Natural killer cell (primary cell): Measurements from ENCODE around the gene PLXNB1. TPM values are rescaled to one million over a fixed set of nuclear protein-coding genes. Genes with fewer than 3 reads are reported as not detected.
"Not testable (repeated sequence)": the region's sequence is repeated elsewhere in the genome, so short reads cannot be mapped to it uniquely, and the experiment has no call there.

Experiments
- ATAC-seq, 3 donors: fragments of 150-1000 bp in 2 of 3; fragments of 200-7000 bp in 1 of 3; cut with Tn5 transposase; 1 replicate in 1 of 3; 2 replicates in 2 of 3; pipeline ENCODE4 v1.10.0; 2021; ENCODE audit warnings: mild to moderate bottlenecking in 2 of 3, moderate library complexity in 2 of 3
- DNase-seq, 2 donors: peaks; one replicate each; pipeline versions ENCODE4 v3.0.0 to v3.0.0-alpha.2; 2013 to 2021; ENCODE audit warnings: mixed read lengths in 1 of 2
- H3K27ac ChIP-seq: one replicate; pipeline ENCODE4 v1.5.1; 2013; ENCODE audit warnings: mild to moderate bottlenecking, low read length
- H3K27me3 ChIP-seq: one replicate; pipeline ENCODE4 v1.6.1; 2013; ENCODE audit warnings: low read length; ENCODE audit not compliant: control insufficient read depth, insufficient read depth
- H3K36me3 ChIP-seq: one replicate; pipeline ENCODE4 v1.6.1; 2013; ENCODE audit warnings: low read length; ENCODE audit not compliant: control insufficient read depth, insufficient read depth
- H3K4me1 ChIP-seq: one replicate; pipeline ENCODE4 v1.6.1; 2013; ENCODE audit warnings: low read length; ENCODE audit not compliant: control insufficient read depth, insufficient read depth
- H3K4me3 ChIP-seq: one replicate; pipeline ENCODE4 v1.5.1; 2013; ENCODE audit warnings: low read length
- H3K9me3 ChIP-seq: one replicate; pipeline ENCODE4 v1.6.1; 2013; ENCODE audit warnings: low read length; ENCODE audit not compliant: control insufficient read depth, insufficient read depth
- H3K27ac Mint-ChIP-seq, 2 donors: one replicate each; pipeline ENCODE4 v1.8.0; 2022; ENCODE audit warnings: mild to moderate bottlenecking in 2 of 2, mixed read lengths in 2 of 2, moderate library complexity in 1 of 2
- H3K27me3 Mint-ChIP-seq, 2 donors: one replicate each; pipeline ENCODE4 v1.8.0; 2022; ENCODE audit warnings: low read depth in 2 of 2, mixed read lengths in 2 of 2
- H3K36me3 Mint-ChIP-seq: one replicate; pipeline ENCODE4 v1.8.0; 2022; ENCODE audit warnings: mixed read lengths
- H3K4me1 Mint-ChIP-seq, 2 donors: one replicate each; pipeline ENCODE4 v1.8.0; 2022; ENCODE audit warnings: mixed read lengths in 2 of 2
- H3K4me3 Mint-ChIP-seq: one replicate; pipeline ENCODE4 v1.8.0; 2022; ENCODE audit warnings: mild to moderate bottlenecking, moderate library complexity, mixed read lengths
- H3K9me3 Mint-ChIP-seq, 2 donors: one replicate each; pipeline ENCODE4 v1.8.0; 2022; ENCODE audit warnings: mixed read lengths in 2 of 2
- WGBS: methylation state at CpG from one replicate; pipeline ENCODE4 v1.1.7; 2013; ENCODE audit warnings: missing lambda C conversion rate; ENCODE audit not compliant: insufficient coverage; 5-methylcytosine and 5-hydroxymethylcytosine counted together
- intact Hi-C: fragments of 100-400 bp; cut with micrococcal nuclease; formaldehyde crosslinking; loops from one replicate; pipeline ENCODE4 v1.14.2; 2022
- total RNA-seq, 4 donors: library from RNA; stranded (reverse); fragments of 120-200 nt in 1 of 4; gene quantifications; one replicate each; pipeline versions ENCODE4 v1.2.3 to v1.2.4, GENCODE V29; 2013 to 2022
- TF ChIP-seq, protein P1 (sequence below): fragments of 200-600 bp; IDR thresholded peaks from one replicate; pipeline ENCODE4 v1.8.0; 2022; ENCODE audit warnings: antibody characterized with exemption

Gene PLXNB1
- total RNA-seq, 3 donors from 2014 or later (not counting 1 experiment from before 2014, with no cell fraction given): 4.3 to 5.0 (median 4.4) TPM

DNA sequence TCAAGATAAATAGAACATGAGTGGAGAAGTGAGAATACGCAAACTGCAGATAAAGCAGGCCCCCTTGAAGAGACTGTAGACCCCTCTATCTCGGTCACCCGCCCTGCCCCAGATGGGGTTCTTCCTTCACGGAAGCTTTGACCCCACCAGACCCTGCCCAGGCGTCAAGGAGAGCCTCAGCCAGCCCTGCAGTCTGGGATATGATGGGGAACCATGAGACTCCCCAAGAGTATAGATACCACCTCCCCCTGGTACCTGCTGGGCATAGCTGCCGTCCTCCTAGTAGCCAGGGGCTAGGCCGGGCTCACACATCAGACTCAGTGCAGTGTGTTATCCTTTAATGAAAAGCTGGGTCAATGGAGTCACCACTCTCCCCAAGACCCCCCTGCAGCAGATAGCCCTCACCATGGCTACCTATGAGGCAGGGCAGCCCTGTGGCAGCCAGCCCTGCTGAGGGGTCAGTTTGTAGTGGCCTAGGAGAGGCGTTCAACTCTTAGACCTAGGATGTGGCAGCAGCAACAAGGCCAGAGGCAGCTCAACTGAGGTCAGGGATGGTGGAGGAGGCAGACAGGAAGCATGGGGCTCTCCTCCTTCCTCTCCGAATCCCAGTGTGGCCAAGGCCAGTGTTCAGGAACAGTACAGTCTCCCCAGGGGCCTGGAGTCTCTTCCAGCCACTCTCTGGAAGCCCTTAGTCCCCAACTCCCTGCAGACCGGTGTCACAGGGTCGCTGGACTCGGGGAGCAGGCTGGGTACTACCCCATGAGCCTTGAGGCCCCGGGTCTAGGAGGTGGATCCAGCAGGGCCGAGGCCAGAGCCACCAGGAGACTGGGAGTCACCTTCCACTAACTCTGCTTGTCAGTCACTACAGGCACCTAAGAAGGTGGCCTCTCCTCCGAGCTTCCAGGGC is 26.1 kb downstream of the PLXNB1 start:
- TF ChIP-seq, protein P1, sequence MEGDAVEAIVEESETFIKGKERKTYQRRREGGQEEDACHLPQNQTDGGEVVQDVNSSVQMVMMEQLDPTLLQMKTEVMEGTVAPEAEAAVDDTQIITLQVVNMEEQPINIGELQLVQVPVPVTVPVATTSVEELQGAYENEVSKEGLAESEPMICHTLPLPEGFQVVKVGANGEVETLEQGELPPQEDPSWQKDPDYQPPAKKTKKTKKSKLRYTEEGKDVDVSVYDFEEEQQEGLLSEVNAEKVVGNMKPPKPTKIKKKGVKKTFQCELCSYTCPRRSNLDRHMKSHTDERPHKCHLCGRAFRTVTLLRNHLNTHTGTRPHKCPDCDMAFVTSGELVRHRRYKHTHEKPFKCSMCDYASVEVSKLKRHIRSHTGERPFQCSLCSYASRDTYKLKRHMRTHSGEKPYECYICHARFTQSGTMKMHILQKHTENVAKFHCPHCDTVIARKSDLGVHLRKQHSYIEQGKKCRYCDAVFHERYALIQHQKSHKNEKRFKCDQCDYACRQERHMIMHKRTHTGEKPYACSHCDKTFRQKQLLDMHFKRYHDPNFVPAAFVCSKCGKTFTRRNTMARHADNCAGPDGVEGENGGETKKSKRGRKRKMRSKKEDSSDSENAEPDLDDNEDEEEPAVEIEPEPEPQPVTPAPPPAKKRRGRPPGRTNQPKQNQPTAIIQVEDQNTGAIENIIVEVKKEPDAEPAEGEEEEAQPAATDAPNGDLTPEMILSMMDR: no peak
- peak in 1 of 2 donors; percentile 13 for DNase-seq
- H3K27ac ChIP-seq: no peak overlapping the region
- Mint-ChIP-seq H3K27me3 (peaks cover 0 to 6% of the 10 kb centered on the region in 2 donors), H3K4me3 (no peak overlapping the region), H3K9me3 (no peaks in the 10 kb centered on the region), H3K4me1 (no peaks in the 10 kb centered on the region), H3K36me3 (no peaks in the 10 kb centered on the region), H3K27ac (no peak overlapping the region)
- no peak for ATAC-seq
- H3K9me3 ChIP-seq: no peaks in the 10 kb centered on the region
- WGBS: 84% methylated on average over 15 of the region's 15 CpGs
- H3K4me1 ChIP-seq: no peaks in the 10 kb centered on the region
- H3K4me3 ChIP-seq: no peak overlapping the region
- H3K36me3 ChIP-seq: no peaks in the 10 kb centered on the region
- H3K27me3 ChIP-seq: no peaks in the 10 kb centered on the region
- intact Hi-C loops: no loop called here

DNA sequence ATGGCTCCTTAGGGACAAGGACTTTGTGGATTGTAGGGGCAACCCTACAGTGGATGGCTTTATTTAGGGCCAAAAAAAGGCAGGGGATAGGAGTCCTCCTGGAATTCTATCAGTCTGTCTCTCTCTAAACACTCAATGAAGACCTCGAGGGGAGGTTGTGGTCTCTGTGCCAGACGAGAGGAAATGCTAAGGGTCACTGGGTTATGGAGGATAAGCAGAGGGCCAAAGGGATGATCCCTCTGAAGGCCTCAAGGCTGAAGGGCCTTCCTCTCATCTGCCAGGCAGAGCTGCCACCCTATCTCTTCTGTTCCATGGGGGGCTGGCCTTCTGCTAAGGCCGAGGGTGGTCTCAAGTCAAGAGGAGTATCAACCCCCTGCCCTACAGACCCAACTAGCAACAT is 27.0 kb downstream of the PLXNB1 start:
- Mint-ChIP-seq H3K4me1 (no peaks in the 10 kb centered on the region), H3K36me3 (no peaks in the 10 kb centered on the region), H3K4me3 (no peak overlapping the region), H3K9me3 (no peaks in the 10 kb centered on the region), H3K27me3 (peaks cover 0 to 6% of the 10 kb centered on the region in 2 donors), H3K27ac (no peak overlapping the region)
- no peaks in the 10 kb centered on the region for H3K27me3 ChIP-seq
- peak in 1 of 2 donors; percentile 4 for DNase-seq
- H3K9me3 ChIP-seq: no peaks in the 10 kb centered on the region
- TF ChIP-seq, protein P1: no peak
- no peaks in the 10 kb centered on the region for H3K4me1 ChIP-seq
- no peak overlapping the region for H3K27ac ChIP-seq
- intact Hi-C loops: no loop called here
- H3K4me3 ChIP-seq: no peak overlapping the region
- 71% methylated on average over 3 of the region's 3 CpGs for WGBS
- no peaks in the 10 kb centered on the region for H3K36me3 ChIP-seq
- ATAC-seq: no peak

DNA sequence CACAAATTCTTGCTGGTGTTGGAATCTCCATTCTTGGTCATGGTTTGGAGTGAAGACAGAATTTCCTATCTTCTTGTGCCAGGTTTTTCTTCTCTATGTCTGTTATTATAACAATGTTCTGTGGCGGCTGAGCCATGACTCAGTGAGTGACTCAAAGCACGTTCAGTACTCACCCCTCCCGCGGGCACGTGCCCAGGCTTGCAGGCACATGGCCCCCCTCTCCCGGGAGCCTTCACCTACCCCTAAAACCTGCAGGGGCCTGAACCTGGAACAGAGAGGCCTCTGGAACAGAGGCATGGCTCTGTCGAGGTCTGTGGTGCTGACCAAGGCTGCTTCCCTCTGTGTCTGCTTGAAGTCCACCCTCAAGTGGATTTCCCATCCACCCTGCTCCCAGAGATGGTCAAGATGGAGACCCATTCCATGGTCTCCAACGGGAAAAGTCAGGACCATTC is 27.6 kb downstream of the PLXNB1 start:
- DNase-seq: peak in 1 of 2 donors; percentile 7
- TF ChIP-seq, protein P1: no peak
- Histone ChIP-seq H3K4me1 (no peaks in the 10 kb centered on the region), H3K4me3 (no peak overlapping the region), H3K27me3 (no peaks in the 10 kb centered on the region), H3K9me3 (no peaks in the 10 kb centered on the region), H3K27ac (no peak overlapping the region), H3K36me3 (no peaks in the 10 kb centered on the region)
- ATAC-seq: no peak
- Mint-ChIP-seq H3K4me3 (no peak overlapping the region), H3K27me3 (peaks cover 3 to 6% of the 10 kb centered on the region in 2 donors), H3K4me1 (no peaks in the 10 kb centered on the region), H3K9me3 (no peaks in the 10 kb centered on the region), H3K27ac (no peak overlapping the region), H3K36me3 (no peaks in the 10 kb centered on the region)
- intact Hi-C loops: no loop called here
- 73% methylated on average over 8 of the region's 8 CpGs for WGBS

DNA sequence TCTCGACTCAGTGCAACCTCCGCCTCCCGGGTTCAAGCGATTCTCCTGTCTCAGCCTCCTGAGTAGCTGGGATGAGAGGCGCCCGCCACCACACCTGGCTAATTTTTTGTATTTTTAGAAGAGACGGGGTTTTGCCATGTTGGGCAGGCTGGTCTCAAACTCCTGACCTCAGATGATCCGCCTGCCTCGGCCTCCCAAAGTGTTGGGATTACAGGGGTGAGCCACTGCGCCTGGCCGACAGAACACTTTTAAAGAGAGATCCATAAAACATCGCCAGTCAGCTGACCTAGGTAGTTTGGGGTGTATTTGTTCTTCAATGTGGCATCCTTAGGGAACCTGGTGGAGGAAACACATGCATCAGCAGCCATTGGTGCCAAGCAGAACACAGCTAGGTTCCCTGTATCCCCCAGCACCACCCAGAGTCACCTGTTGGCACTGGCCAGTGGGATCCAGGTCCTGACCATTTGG is 28.4 kb downstream of the PLXNB1 start:
- WGBS: 92% methylated on average over 12 of the region's 12 CpGs
- H3K4me1 Mint-ChIP-seq, H3K9me3 ChIP-seq, H3K27me3 ChIP-seq, ATAC-seq, H3K36me3 Mint-ChIP-seq, H3K27ac ChIP-seq, H3K27me3 Mint-ChIP-seq, H3K36me3 ChIP-seq, H3K9me3 Mint-ChIP-seq, H3K4me3 Mint-ChIP-seq, H3K27ac Mint-ChIP-seq, H3K4me1 ChIP-seq, H3K4me3 ChIP-seq: not testable (repeated sequence)
- DNase-seq: peak in 1 of 2 donors; percentile 10
- intact Hi-C loops: loop anchor here (1.0 to 2.0 kb wide), 5 partner anchors 35 to 209 kb away; no protein-coding TSS in a partner anchor
